PFSK-1 (cell line): ENCODE results near the gene HRNR.

Source experiments
- POLR2AphosphoS5 ChIP-seq: IDR thresholded peaks from 2 replicates; pipeline ENCODE4 v1.6.1; 2012; ENCODE audit warnings: low read depth, mild to moderate bottlenecking, control low read depth, low read length, moderate library complexity
- SIN3A ChIP-seq: IDR thresholded peaks from 2 replicates; pipeline ENCODE4 v1.6.1; 2012; ENCODE audit warnings: mild to moderate bottlenecking, low read length, moderate library complexity, borderline replicate concordance; ENCODE audit not compliant: insufficient read depth

DNA sequence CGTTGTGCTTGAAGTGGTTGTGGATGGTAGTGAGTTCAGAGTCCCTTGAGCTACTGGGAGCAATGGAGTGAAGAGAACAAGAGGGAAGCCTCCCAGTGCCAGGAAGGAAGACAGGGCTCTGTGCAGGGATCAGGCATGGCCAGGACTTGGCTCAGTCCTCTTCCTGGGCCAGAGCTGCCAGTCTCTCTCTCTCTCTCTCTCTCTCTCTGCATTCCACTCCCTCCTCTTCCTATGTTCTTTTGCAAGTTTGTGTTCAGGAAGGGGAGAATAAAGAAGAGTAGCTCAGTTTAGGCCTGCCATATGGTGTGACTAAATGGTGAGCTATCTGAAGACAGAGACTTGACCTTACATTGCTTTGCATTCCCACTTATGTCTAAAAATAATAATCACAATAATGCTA lies 44.4 kb downstream of the HRNR start:
- no peak for TF ChIP-seq SIN3A
- TF ChIP-seq POLR2AphosphoS5, result no peak
